MCF 10A (cell line): ENCODE measurements around the gene TVP23B. TPM values are rescaled to one million over a fixed set of nuclear protein-coding genes. Genes with fewer than 3 reads are reported as not detected.
"Not testable (repeated sequence)": the region's sequence is repeated elsewhere in the genome, so short reads cannot be mapped to it uniquely, and the experiment has no call there.

Experiments
- BruUV-seq: library from RNA; stranded (reverse); fragments of 400-500 nt; replicated peaks from 2 replicates; lab custom pipeline; 2021; lab: Mats Ljungman, UMichigan
- CTCF ChIA-PET: fragments of 300-600 bp; sonication (Branson Sonifier 250); formaldehyde crosslinking; extraction: SDS; loops from one replicate; lab custom pipeline; 2021; ENCODE audit warnings: antibody characterized with exemption, inconsistent platforms; lab: Yijun Ruan, JAX
- POLR2A ChIA-PET: fragments of 300-600, 350-650 bp; sonication (Branson Sonifier 250); formaldehyde crosslinking; extraction: SDS; loops from one replicate; lab custom pipeline; 2020; ENCODE audit warnings: antibody characterized with exemption, inconsistent platforms; lab: Yijun Ruan, JAX
- DNase-seq: peaks from one replicate; pipeline ENCODE4 v3.0.0-alpha.2; 2018; ENCODE audit not compliant: unreplicated experiment
- H3K27ac Mint-ChIP-seq: one replicate; pipeline ENCODE4 v1.8.0; 2022; ENCODE audit warnings: mild to moderate bottlenecking, low read depth, mixed read lengths; ENCODE audit not compliant: unreplicated experiment
- H3K27me3 Mint-ChIP-seq: one replicate; pipeline ENCODE4 v1.8.0; 2022; ENCODE audit warnings: mixed read lengths; ENCODE audit not compliant: insufficient read depth, unreplicated experiment
- H3K36me3 Mint-ChIP-seq: one replicate; pipeline ENCODE4 v1.8.0; 2022; ENCODE audit warnings: mild to moderate bottlenecking, moderate library complexity, mixed read lengths; ENCODE audit not compliant: insufficient read depth, unreplicated experiment
- H3K4me1 Mint-ChIP-seq: one replicate; pipeline ENCODE4 v1.8.0; 2022; ENCODE audit warnings: mixed read lengths; ENCODE audit not compliant: insufficient read depth, unreplicated experiment
- H3K4me3 Mint-ChIP-seq: one replicate; pipeline ENCODE4 v1.8.0; 2022; ENCODE audit warnings: mild to moderate bottlenecking, moderate library complexity, mixed read lengths; ENCODE audit not compliant: unreplicated experiment
- H3K9me3 Mint-ChIP-seq: one replicate; pipeline ENCODE4 v1.8.0; 2022; ENCODE audit warnings: mixed read lengths; ENCODE audit not compliant: unreplicated experiment
- CTCF ChIP-seq: fragments of 200-600 bp; IDR thresholded peaks from one replicate; pipeline ENCODE4 v1.8.0; 2022; ENCODE audit warnings: antibody characterized with exemption, mild to moderate bottlenecking; ENCODE audit not compliant: unreplicated experiment
- intact Hi-C: fragments of 100-400 bp; cut with micrococcal nuclease; formaldehyde crosslinking; loops from 2 replicates; pipeline ENCODE4 v1.14.1; 2022
- total RNA-seq: library from RNA; stranded (reverse); gene quantifications from 2 replicates; pipeline ENCODE4 v1.2.3, GENCODE V29; 2022

Gene TVP23B
- total RNA-seq, 1 experiment from 2014 or later = 66.6 TPM

GRCh38 chr17:18815924-18816323 lies 34.9 kb downstream of the TVP23B start:
- intact Hi-C loops, H3K27me3 Mint-ChIP-seq, DNase-seq, H3K36me3 Mint-ChIP-seq, BruUV-seq, H3K27ac Mint-ChIP-seq, H3K4me1 Mint-ChIP-seq, CTCF ChIA-PET, H3K4me3 Mint-ChIP-seq, H3K9me3 Mint-ChIP-seq, POLR2A ChIA-PET: not testable (repeated sequence)

GRCh38 chr17:18816489-18817371 lies 35.7 kb downstream of the TVP23B start:
- peak; percentile 67 for DNase-seq
- TF ChIP-seq CTCF = peak; percentile 61
- H3K4me1 Mint-ChIP-seq, BruUV-seq, intact Hi-C loops, H3K4me3 Mint-ChIP-seq, H3K36me3 Mint-ChIP-seq, H3K27me3 Mint-ChIP-seq, H3K9me3 Mint-ChIP-seq, H3K27ac Mint-ChIP-seq: not testable (repeated sequence)
- ChIA-PET POLR2A (interaction anchor here (0.7 kb wide), 1 partner anchor 200 kb away, joined by 3 read pairs; no protein-coding TSS in a partner anchor), CTCF (interaction anchor here (1.1 kb wide), 1 partner anchor 144 kb away, joined by 3 read pairs; no protein-coding TSS in a partner anchor)

- H3K4me1 Mint-ChIP-seq, DNase-seq, H3K4me3 Mint-ChIP-seq, BruUV-seq, H3K9me3 Mint-ChIP-seq, H3K27me3 Mint-ChIP-seq, intact Hi-C loops, H3K27ac Mint-ChIP-seq, H3K36me3 Mint-ChIP-seq: not testable (repeated sequence)
- CTCF ChIA-PET = interaction anchor here (0.5 kb wide), 2 partner anchors 52 to 160 kb away, joined by 5 read pairs; no protein-coding TSS in a partner anchor
- POLR2A ChIA-PET = interaction anchor here (0.6 kb wide), 1 partner anchor 125 kb away, joined by 3 read pairs; no protein-coding TSS in a partner anchor
These were observed 40.4 kb downstream of the TVP23B start for GRCh38 chr17:18821430-18821829.

- not testable (repeated sequence) for H3K4me3 Mint-ChIP-seq, DNase-seq
These were observed 46.6 kb downstream of the TVP23B start for GRCh38 chr17:18827613-18828012.

GRCh38 chr17:18848501-18848900 lies 67.5 kb downstream of the TVP23B start:
- DNase-seq = no peak
- BruUV-seq = no TSS peak
- H3K9me3 Mint-ChIP-seq = no peaks in the 10 kb centered on the region
- no peak overlapping the region for H3K27ac Mint-ChIP-seq
- CTCF ChIA-PET = interaction anchor here (1.6 kb wide), 1 partner anchor 10 kb away, joined by 8 read pairs; no protein-coding TSS in a partner anchor
- peaks cover 11% of the 10 kb centered on the region for H3K27me3 Mint-ChIP-seq
- no peak for TF ChIP-seq CTCF
- no peaks in the 10 kb centered on the region for H3K36me3 Mint-ChIP-seq
- POLR2A ChIA-PET = interaction anchor here (5.1 kb wide), 1 partner anchor 10 kb away, joined by 31 read pairs; the partner anchor contains the start of gene PRPSAP2
- peaks cover 12% of the 10 kb centered on the region for H3K4me1 Mint-ChIP-seq
- intact Hi-C loops = no loop called here
- H3K4me3 Mint-ChIP-seq = no peak overlapping the region

More at GRCh38 chr17:18827613-18828012, 46.6 kb downstream of the TVP23B start:
- CTCF ChIA-PET, H3K27ac Mint-ChIP-seq, H3K9me3 Mint-ChIP-seq, POLR2A ChIA-PET, H3K4me1 Mint-ChIP-seq, H3K36me3 Mint-ChIP-seq, H3K27me3 Mint-ChIP-seq, BruUV-seq, intact Hi-C loops: not testable (repeated sequence)
